GM12892 (cell line): ENCODE measurements around the gene COL5A1.

Experiments used
- POLR2A ChIP-seq: IDR thresholded peaks from 2 replicates; pipeline ENCODE4 v1.6.1; 2011; ENCODE audit warnings: low read depth, low read length, control low read depth
- POLR2AphosphoS5 ChIP-seq: IDR thresholded peaks from 2 replicates; pipeline ENCODE4 v1.6.1; 2011; ENCODE audit warnings: low read depth, low read length, control low read depth

DNA sequence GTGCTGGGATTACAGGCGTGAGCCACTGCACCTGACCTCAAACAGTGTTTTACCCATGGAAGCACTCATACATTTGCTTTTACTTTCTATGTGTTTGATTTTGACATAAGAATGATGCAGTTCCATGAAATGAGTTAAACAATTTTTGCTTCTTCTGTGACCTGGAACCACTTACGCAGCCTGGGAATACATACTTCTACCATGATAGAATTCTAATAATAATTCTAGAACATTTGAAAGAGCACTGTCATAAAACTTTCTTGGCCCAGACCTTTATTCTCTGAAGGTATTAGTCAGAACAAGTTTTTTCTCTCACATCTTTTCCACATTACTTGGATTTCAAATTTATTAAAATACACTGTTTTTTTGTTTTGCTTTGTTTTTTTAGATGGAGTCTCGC, 25.3 kb upstream of the COL5A1 start:
- no peak for TF ChIP-seq POLR2A
- TF ChIP-seq POLR2AphosphoS5, result no peak
